ENCODE data around the gene STRN3. TPM values are rescaled to one million over a fixed set of nuclear protein-coding genes. Genes with fewer than 3 reads are reported as not detected.
"Not testable (repeated sequence)": the region's sequence is repeated elsewhere in the genome, so short reads cannot be mapped to it uniquely, and the experiment has no call there.

The STRN3 gene
- total and polyA plus RNA-seq, 8 donors = 7.3 to 21.5 (median 11.6) TPM

DNA sequence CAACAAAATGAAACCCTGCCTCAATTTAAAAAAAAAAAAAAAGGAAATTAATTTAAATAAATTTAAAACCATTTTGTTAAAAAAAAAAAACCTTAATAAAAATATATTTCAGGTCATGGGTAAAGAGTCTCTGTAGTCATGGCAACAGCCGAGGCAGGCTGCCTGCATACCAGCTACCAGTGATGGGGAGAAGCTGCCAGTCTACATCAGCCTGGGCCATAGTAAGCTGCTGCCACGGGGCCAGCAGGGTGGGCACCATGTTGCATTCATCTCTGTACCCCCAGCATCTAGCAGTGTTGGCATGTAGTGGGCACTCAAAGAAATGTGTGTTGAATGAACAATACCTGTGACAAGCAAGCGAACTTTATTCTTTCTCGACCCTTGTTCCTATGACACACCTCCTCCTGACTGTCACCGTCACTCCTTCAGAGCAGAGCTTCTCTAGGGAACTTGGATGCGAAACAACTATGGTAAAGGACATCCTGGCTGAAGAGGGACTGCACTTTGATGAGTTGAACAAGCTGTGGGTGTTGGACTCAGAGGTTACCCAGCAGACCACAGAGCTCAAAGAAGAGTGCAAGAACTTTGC lies 8.0 kb downstream of the STRN3 start:
- 92 to 95% methylated on average over 6 of the region's 6 CpGs for WGBS, 2 donors
- H3K36me3 ChIP-seq = no peaks in the 10 kb centered on the region
- peaks cover 0 to under 1% (median 0%) of the 10 kb centered on the region in 3 donors for H3K4me1 ChIP-seq
- H3K27me3 ChIP-seq = no peaks in the 10 kb centered on the region
- TF ChIP-seq, protein P1, sequence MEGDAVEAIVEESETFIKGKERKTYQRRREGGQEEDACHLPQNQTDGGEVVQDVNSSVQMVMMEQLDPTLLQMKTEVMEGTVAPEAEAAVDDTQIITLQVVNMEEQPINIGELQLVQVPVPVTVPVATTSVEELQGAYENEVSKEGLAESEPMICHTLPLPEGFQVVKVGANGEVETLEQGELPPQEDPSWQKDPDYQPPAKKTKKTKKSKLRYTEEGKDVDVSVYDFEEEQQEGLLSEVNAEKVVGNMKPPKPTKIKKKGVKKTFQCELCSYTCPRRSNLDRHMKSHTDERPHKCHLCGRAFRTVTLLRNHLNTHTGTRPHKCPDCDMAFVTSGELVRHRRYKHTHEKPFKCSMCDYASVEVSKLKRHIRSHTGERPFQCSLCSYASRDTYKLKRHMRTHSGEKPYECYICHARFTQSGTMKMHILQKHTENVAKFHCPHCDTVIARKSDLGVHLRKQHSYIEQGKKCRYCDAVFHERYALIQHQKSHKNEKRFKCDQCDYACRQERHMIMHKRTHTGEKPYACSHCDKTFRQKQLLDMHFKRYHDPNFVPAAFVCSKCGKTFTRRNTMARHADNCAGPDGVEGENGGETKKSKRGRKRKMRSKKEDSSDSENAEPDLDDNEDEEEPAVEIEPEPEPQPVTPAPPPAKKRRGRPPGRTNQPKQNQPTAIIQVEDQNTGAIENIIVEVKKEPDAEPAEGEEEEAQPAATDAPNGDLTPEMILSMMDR (IDR thresholded peaks at IDR 0.05) = no peak
- intact Hi-C loops (cut with DNase I) = no loop called here
- DNase-seq (no peak), ATAC-seq (no peak), FAIRE-seq (no peak)
- H3K9me3 ChIP-seq = no peaks in the 10 kb centered on the region
- H3K4me3 ChIP-seq = no peak overlapping the region
- H3K27ac ChIP-seq = no peak overlapping the region

DNA sequence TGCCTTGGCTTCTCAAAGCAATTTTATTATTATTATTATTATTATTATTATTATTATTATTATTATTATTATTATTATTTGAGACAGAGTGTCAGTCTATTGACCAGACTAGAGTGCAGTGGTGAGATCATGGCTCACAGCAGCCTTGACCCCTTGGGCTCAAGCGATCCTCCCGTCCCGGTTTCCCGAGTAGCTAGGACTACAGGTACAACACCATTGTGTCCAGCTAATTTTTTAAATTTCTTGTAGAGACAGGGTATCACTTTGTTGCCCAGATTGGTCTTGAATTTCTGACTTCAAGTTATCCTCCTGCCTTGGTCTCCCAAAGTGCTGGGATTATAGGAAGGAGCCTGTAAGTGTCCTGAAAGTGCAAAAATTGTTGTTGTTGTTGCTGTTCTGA lies 12.3 kb downstream of the STRN3 start:
- Histone ChIP-seq H3K9me3 (no peaks in the 10 kb centered on the region), H3K4me3 (no peak overlapping the region), H3K36me3 (no peaks in the 10 kb centered on the region), H3K27ac (no peak overlapping the region), H3K27me3 (no peaks in the 10 kb centered on the region), H3K4me1 (no peaks in the 10 kb centered on the region)
- DNase-seq (no peak), ATAC-seq (no peak), FAIRE-seq (no peak)
- intact Hi-C loops (cut with DNase I) = no loop called here
- TF ChIP-seq, protein P1 (IDR thresholded peaks at IDR 0.05) = no peak
- 95% methylated on average over 4 of the region's 4 CpGs for WGBS, 2 donors

DNA sequence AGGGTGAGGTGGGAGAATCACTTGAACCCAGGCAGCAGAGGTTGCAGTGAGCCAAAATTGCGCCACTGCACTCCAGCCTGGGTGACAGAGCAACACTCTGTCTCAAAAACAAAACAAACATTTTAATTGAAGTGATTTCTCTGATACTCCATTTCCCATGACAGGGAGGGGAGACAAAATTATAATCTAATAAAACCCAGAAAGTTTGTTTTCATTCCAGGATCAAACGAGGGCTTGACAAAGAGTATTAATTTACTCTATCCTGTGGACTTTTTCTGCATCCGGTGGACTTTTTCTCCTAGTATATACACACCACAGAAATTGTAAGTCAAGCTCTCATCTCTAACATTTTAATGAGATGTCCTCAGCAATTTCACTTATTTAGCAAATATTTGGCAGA lies 15.2 kb downstream of the STRN3 start:
- DNase-seq = no peak
- ATAC-seq = no peak
- Histone ChIP-seq H3K4me1 (no peaks in the 10 kb centered on the region), H3K9me3 (no peaks in the 10 kb centered on the region), H3K4me3 (no peak overlapping the region), H3K36me3 (no peaks in the 10 kb centered on the region), H3K27ac (no peak overlapping the region), H3K27me3 (no peaks in the 10 kb centered on the region)
- 62 to 71% methylated on average over 3 of the region's 3 CpGs for WGBS, 2 donors
- intact Hi-C loops (cut with DNase I) = no loop called here
- no peak for FAIRE-seq
- TF ChIP-seq, protein P1 (IDR thresholded peaks at IDR 0.05) = no peak

DNA sequence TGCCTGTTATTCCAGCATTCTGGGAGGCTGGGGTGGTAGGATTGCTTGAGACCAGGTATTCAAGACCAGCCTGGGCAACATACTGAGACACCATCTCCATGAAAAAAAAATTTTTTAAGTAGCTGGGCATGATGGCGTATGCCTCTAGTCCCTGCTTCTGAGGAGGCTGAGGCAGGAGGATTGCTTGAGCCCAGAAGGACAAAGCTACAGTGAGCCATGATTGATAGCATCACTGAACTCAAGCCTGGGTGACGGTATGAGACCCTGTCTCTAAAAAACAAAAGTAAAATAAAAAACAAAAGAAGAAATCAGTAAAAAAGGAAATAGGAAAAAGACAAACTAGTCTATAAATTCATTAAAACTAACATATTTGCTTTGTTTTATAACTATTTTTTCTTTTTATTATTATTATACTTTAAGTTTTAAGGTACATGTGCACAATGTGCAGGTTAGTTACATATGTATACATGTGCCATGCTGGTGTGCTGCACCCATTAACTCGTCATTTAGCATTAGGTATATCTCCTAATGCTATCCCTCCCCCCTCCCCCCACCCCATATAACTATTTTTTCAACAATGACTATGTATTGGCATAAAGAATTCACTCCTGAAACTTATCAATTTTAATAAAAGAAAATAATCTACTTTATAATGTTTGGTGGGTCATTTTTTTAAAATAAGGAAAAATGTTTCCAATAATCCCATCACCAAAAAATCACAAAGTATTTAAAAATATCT lies 16.2 kb downstream of the STRN3 start:
- FAIRE-seq (no peak), ATAC-seq (no peak)
- TF ChIP-seq, protein P1 (IDR thresholded peaks at IDR 0.05) = no peak

DNA sequence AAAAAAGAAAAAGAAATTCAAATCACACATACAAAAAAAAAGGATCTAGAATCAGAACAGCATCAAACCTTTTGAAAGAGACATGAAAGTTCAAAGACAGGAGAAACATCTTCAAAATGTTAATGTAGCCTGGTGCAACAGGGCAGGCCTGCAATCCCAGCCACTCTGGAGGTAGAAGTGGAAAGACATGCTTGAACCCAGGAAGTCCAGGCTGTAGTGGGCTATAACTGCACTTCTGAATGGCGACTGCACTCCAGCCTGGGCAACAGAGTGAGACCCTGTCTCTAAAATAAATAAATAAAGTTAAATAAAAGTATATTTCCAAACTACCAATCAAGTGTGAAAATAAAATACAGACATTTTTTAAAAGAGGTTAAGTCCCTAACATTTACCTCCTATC lies 19.5 kb downstream of the STRN3 start:
- no peaks in the 10 kb centered on the region for H3K4me1 ChIP-seq
- no peaks in the 10 kb centered on the region for H3K27me3 ChIP-seq
- intact Hi-C loops (cut with DNase I) = no loop called here
- peaks cover 0 to 5% (median 0%) of the 10 kb centered on the region in 3 donors for H3K36me3 ChIP-seq
- no peak overlapping the region for H3K4me3 ChIP-seq
- TF ChIP-seq, protein P1 (IDR thresholded peaks at IDR 0.05) = no peak
- H3K27ac ChIP-seq = no peak overlapping the region
- no peak for FAIRE-seq
- no peak for DNase-seq
- WGBS, 2 donors = 100% methylated on average over 1 of the region's 1 CpG
- no peaks in the 10 kb centered on the region for H3K9me3 ChIP-seq
- no peak for ATAC-seq

More for the DNA sequence above, 16.2 kb downstream of the STRN3 start:
- H3K9me3 ChIP-seq = no peaks in the 10 kb centered on the region
- H3K36me3 ChIP-seq = peaks cover 0 to 2% (median 0%) of the 10 kb centered on the region in 3 donors
- H3K4me3 ChIP-seq = no peak overlapping the region
- DNase-seq = no peak
- intact Hi-C loops (cut with DNase I) = no loop called here
- no peak overlapping the region for H3K27ac ChIP-seq
- H3K27me3 ChIP-seq = no peaks in the 10 kb centered on the region
- H3K4me1 ChIP-seq = no peaks in the 10 kb centered on the region
- 88 to 96% methylated on average over 3 of the region's 3 CpGs for WGBS, 2 donors

DNA sequence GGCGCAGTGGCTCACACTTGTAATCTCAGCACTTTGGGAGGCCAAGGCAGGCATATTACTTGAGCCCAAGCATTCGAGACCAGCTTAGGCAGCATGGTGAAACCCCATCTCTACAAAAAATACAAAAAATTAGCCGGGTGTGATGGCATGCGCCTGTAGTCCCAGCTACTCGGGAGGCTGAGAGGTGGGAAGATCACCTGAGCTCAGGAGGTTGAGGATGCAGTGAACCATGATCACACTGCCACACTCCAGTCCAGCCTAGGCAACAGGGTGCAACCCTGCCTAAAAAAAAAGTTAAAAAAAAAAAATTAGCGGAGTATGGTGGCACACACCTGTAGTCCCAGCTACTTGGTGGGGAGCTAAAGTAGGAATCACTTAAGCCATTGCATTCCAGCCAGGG lies 22.2 kb downstream of the STRN3 start:
- H3K27ac ChIP-seq; ATAC-seq; intact Hi-C loops (cut with DNase I); FAIRE-seq; DNase-seq; H3K4me1 ChIP-seq; H3K27me3 ChIP-seq; H3K4me3 ChIP-seq; H3K9me3 ChIP-seq; H3K36me3 ChIP-seq: not testable (repeated sequence)
- 91 to 95% methylated on average over 6 of the region's 6 CpGs for WGBS, 2 donors

Data from pancreas (tissue), 10 donors.